GM23338 (cell line): ENCODE data around the gene PTK6. TPM values are rescaled to one million over a fixed set of nuclear protein-coding genes. Genes with fewer than 3 reads are reported as not detected.

Source experiments
- ATAC-seq: fragments of 200-7000 bp; cut with Tn5 transposase; 3 replicates; pipeline ENCODE4 v1.9.1; 2020
- DNase-seq: peaks from one replicate; pipeline ENCODE4 v3.0.0-alpha.2; 2015; ENCODE audit warnings: low spot score
- H2AFZ ChIP-seq: fragments of 200-600 bp; sonication (generic); 2 replicates; pipeline ENCODE4 v1.8.0; 2016; ENCODE audit warnings: antibody characterized with exemption, mild to moderate bottlenecking, moderate library complexity
- H3F3A ChIP-seq: fragments of 200-600 bp; sonication (generic); replicated peaks from 2 replicates; pipeline ENCODE4 v1.8.0; 2017; ENCODE audit warnings: antibody characterized with exemption, mixed run types, low read depth
- H3K27ac ChIP-seq: fragments of 200-600 bp; sonication (generic); 2 replicates; pipeline ENCODE4 v1.6.1; 2016; ENCODE audit warnings: low read depth
- H3K27me3 ChIP-seq: fragments of 200-600 bp; sonication (generic); 2 replicates; pipeline ENCODE4 v1.8.0; 2016; ENCODE audit warnings: mild to moderate bottlenecking, mixed run types, moderate library complexity; ENCODE audit not compliant: insufficient read depth
- H3K36me3 ChIP-seq: fragments of 200-600 bp; sonication (generic); 2 replicates; pipeline ENCODE4 v1.8.0; 2016; ENCODE audit warnings: mild to moderate bottlenecking; ENCODE audit not compliant: insufficient read depth
- H3K4me1 ChIP-seq: fragments of 200-600 bp; sonication (generic); 2 replicates; pipeline ENCODE4 v1.8.0; 2016; ENCODE audit warnings: mild to moderate bottlenecking, moderate library complexity; ENCODE audit not compliant: insufficient read depth
- H3K4me2 ChIP-seq: fragments of 200-600 bp; sonication (generic); 2 replicates; pipeline ENCODE4 v1.7.1; 2017; ENCODE audit warnings: mixed run types
- H3K4me3 ChIP-seq: fragments of 200-600 bp; sonication (generic); 2 replicates; pipeline ENCODE4 v1.6.1; 2016; ENCODE audit warnings: mixed run types
- H3K79me2 ChIP-seq: fragments of 200-600 bp; sonication (generic); replicated peaks from 2 replicates; pipeline ENCODE4 v1.8.0; 2017; ENCODE audit warnings: mild to moderate bottlenecking; ENCODE audit not compliant: insufficient read depth
- H3K9me2 ChIP-seq: fragments of 200-600 bp; sonication (generic); 2 replicates; pipeline ENCODE4 v1.8.0; 2017; ENCODE audit not compliant: insufficient read depth
- H4K20me1 ChIP-seq: fragments of 200-600 bp; sonication (generic); replicated peaks from 2 replicates; pipeline ENCODE4 v1.8.0; 2017; ENCODE audit warnings: mild to moderate bottlenecking; ENCODE audit not compliant: insufficient read depth
- H3K27ac Mint-ChIP-seq: 2 replicates; pipeline ENCODE4 v1.8.0; 2020; ENCODE audit warnings: inconsistent platforms, mild to moderate bottlenecking, moderate library complexity, mixed read lengths
- H3K27me3 Mint-ChIP-seq: 3 replicates; pipeline ENCODE4 v1.8.0; 2022; ENCODE audit warnings: low read depth, mild to moderate bottlenecking, moderate library complexity, mixed read lengths, inconsistent platforms; ENCODE audit not compliant: insufficient read depth, poor library complexity
- H3K36me3 Mint-ChIP-seq: 3 replicates; pipeline ENCODE4 v1.8.0; 2021; ENCODE audit warnings: low read depth, mild to moderate bottlenecking, inconsistent platforms, moderate library complexity, mixed read lengths
- H3K4me1 Mint-ChIP-seq: 3 replicates; pipeline ENCODE4 v1.8.0; 2020; ENCODE audit warnings: mild to moderate bottlenecking, inconsistent platforms, mixed read lengths
- H3K4me3 Mint-ChIP-seq: 3 replicates; pipeline ENCODE4 v1.8.0; 2021; ENCODE audit warnings: moderate library complexity, mild to moderate bottlenecking, inconsistent platforms, mixed read lengths
- H3K9me3 Mint-ChIP-seq: 3 replicates; pipeline ENCODE4 v1.8.0; 2020; ENCODE audit warnings: moderate library complexity, mild to moderate bottlenecking, inconsistent platforms, mixed read lengths
- CREB1 ChIP-seq: fragments of 250-450 bp; sonication (Bioruptor Pico); IDR thresholded peaks from 2 replicates; pipeline ENCODE4 v1.5.0; 2020; ENCODE audit warnings: low read depth, mild to moderate bottlenecking, moderate library complexity
- CTCF ChIP-seq, 2 experiments: fragments of 200-600 bp in 1 of 2; sonication (generic) in 1 of 2; conservative IDR thresholded peaks; 2 replicates each; pipeline versions ENCODE4 v1.5.1 to v1.6.1; 2016 to 2017; ENCODE audit warnings: antibody characterized with exemption in 2 of 2, low read depth in 2 of 2, mild to moderate bottlenecking in 2 of 2, moderate library complexity in 1 of 2
- ETS1 ChIP-seq: IDR thresholded peaks from 2 replicates; pipeline ENCODE4 v1.6.1; 2016; ENCODE audit warnings: antibody characterized with exemption
- EZH2 ChIP-seq: fragments of 200-600 bp; sonication (generic); IDR thresholded peaks from one replicate; pipeline ENCODE4 v1.8.0; 2017; ENCODE audit warnings: antibody characterized with exemption, mild to moderate bottlenecking, low read depth; ENCODE audit not compliant: unreplicated experiment
- JUNB ChIP-seq: IDR thresholded peaks from one replicate; pipeline ENCODE4 v1.6.1; 2016; ENCODE audit warnings: antibody characterized with exemption; ENCODE audit not compliant: unreplicated experiment
- NANOG ChIP-seq: IDR thresholded peaks from 2 replicates; pipeline ENCODE4 v1.6.1; 2016; ENCODE audit warnings: antibody characterized with exemption, borderline replicate concordance
- POLR2AphosphoS5 ChIP-seq: IDR thresholded peaks from 2 replicates; pipeline ENCODE4 v1.6.1; 2016; ENCODE audit warnings: antibody characterized with exemption, low read depth
- ZNF114 ChIP-seq: fragments of 250-450 bp; sonication (Bioruptor Pico); IDR thresholded peaks from 2 replicates; pipeline ENCODE4 v1.5.0; 2020; ENCODE audit warnings: mild to moderate bottlenecking, moderate library complexity
- ZNF331 ChIP-seq: fragments of 250-450 bp; sonication (Bioruptor Pico); IDR thresholded peaks from 2 replicates; pipeline ENCODE4 v1.5.0; 2020; ENCODE audit warnings: low read depth, mild to moderate bottlenecking, moderate library complexity
- ZNF462 ChIP-seq: fragments of 250-450 bp; sonication (Bioruptor Pico); IDR thresholded peaks from 2 replicates; pipeline ENCODE4 v1.5.0; 2020; ENCODE audit warnings: mild to moderate bottlenecking, moderate library complexity
- polyA plus RNA-seq: library from polyadenylated mRNA; unstranded; fragments of >200 nt; fragmentation: Nextera tagmentation; extraction: Ambion mirVana; gene quantifications from 2 replicates; pipeline ENCODE4 v1.2.1, GENCODE V29; 2016
- total RNA-seq: library from RNA; depleted of rRNA; stranded (reverse); fragments of >200 nt; shearing (Covaris generic); gene quantifications from 2 replicates; pipeline ENCODE4 v1.2.3, GENCODE V29; 2014
- TF ChIP-seq, protein P1 (sequence below): IDR thresholded peaks from one replicate; pipeline ENCODE4 v1.6.1; 2018; ENCODE audit warnings: antibody characterized with exemption; ENCODE audit not compliant: unreplicated experiment

PTK6 gene
- total and polyA plus RNA-seq, 2 experiments from 2014 or later, result 0.28 TPM; not detected in 1

- Histone ChIP-seq H4K20me1 (no peaks in the 10 kb centered on the region), H3K27me3 (no peaks in the 10 kb centered on the region), H3K4me1 (no peaks in the 10 kb centered on the region; the same call in 1 of the 2 replicates), H2AFZ (no peak overlapping the region), H3K4me2 (no peak overlapping the region), H3K79me2 (no peaks in the 10 kb centered on the region), H3K9me2 (no peaks in the 10 kb centered on the region), H3K36me3 (no peaks in the 10 kb centered on the region), H3K4me3 (no peak overlapping the region), H3F3A (0 out of 2 replicates have a peak, but pooled peaks cover 7% of the 10 kb centered on the region), H3K27ac (no peak overlapping the region)
- Mint-ChIP-seq H3K27ac (no peak overlapping the region), H3K36me3 (no peaks in the 10 kb centered on the region), H3K4me3 (no peak overlapping the region), H3K9me3 (no peaks in the 10 kb centered on the region), H3K4me1 (no peaks in the 10 kb centered on the region), H3K27me3 (peaks cover 2% of the 10 kb centered on the region)
- DNase-seq, result no peak
- TF ChIP-seq NANOG, result no peak
- no peak for TF ChIP-seq CREB1 (CRISPR knock-in tag)
- TF ChIP-seq EZH2, result no peak
- TF ChIP-seq ZNF331, result no peak
- TF ChIP-seq JUNB, result no peak
- TF ChIP-seq CTCF (conservative IDR thresholded peaks at IDR 0.05; ENCODE audit: low read depth in 2 of 2), result no peak
- TF ChIP-seq ZNF462 (CRISPR knock-in tag), result no peak
- TF ChIP-seq ZNF114 (CRISPR knock-in tag), result no peak
- TF ChIP-seq POLR2AphosphoS5, result no peak
- no peak for TF ChIP-seq ETS1
- TF ChIP-seq, protein P1, sequence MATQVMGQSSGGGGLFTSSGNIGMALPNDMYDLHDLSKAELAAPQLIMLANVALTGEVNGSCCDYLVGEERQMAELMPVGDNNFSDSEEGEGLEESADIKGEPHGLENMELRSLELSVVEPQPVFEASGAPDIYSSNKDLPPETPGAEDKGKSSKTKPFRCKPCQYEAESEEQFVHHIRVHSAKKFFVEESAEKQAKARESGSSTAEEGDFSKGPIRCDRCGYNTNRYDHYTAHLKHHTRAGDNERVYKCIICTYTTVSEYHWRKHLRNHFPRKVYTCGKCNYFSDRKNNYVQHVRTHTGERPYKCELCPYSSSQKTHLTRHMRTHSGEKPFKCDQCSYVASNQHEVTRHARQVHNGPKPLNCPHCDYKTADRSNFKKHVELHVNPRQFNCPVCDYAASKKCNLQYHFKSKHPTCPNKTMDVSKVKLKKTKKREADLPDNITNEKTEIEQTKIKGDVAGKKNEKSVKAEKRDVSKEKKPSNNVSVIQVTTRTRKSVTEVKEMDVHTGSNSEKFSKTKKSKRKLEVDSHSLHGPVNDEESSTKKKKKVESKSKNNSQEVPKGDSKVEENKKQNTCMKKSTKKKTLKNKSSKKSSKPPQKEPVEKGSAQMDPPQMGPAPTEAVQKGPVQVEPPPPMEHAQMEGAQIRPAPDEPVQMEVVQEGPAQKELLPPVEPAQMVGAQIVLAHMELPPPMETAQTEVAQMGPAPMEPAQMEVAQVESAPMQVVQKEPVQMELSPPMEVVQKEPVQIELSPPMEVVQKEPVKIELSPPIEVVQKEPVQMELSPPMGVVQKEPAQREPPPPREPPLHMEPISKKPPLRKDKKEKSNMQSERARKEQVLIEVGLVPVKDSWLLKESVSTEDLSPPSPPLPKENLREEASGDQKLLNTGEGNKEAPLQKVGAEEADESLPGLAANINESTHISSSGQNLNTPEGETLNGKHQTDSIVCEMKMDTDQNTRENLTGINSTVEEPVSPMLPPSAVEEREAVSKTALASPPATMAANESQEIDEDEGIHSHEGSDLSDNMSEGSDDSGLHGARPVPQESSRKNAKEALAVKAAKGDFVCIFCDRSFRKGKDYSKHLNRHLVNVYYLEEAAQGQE, result no peak
- ATAC-seq, result no peak
Observed at GRCh38 chr20:63576311-63576710, 39.1 kb upstream of the PTK6 start.
